Common myeloid progenitor, CD34-positive (primary cell): ENCODE data around the gene SLC22A1.
"Not testable (repeated sequence)": the region's sequence is repeated elsewhere in the genome, so short reads cannot be mapped to it uniquely, and the experiment has no call there.

ENCODE experiments used
- CTCF ChIA-PET: fragments of 350-600 bp; sonication (Branson Sonifier 250); formaldehyde crosslinking; loops from one replicate; lab custom pipeline; 2021; ENCODE audit warnings: antibody characterized with exemption; lab: Charles Lee
- POLR2A ChIA-PET: fragments of 350-600 bp; sonication (Branson Sonifier 250); formaldehyde crosslinking; loops from one replicate; lab custom pipeline; 2021; ENCODE audit warnings: antibody characterized with exemption; lab: Charles Lee
- DNase-seq, 3 donors: peaks; one replicate each; pipeline versions ENCODE4 v3.0.0 to v3.0.0-alpha.2; 2013
- H3K27ac ChIP-seq, 2 experiments: 1 replicate in 1 of 2; 2 replicates in 1 of 2; pipeline ENCODE4 v1.7.0; 2013; ENCODE audit warnings: inconsistent platforms in 2 of 2, low read length in 2 of 2, mild to moderate bottlenecking in 2 of 2, low read depth in 1 of 2, moderate library complexity in 1 of 2; ENCODE audit not compliant: severe bottlenecking in 2 of 2, insufficient read depth in 1 of 2, poor library complexity in 1 of 2
- H3K27me3 ChIP-seq, 5 experiments: replicated peaks in 2 of 5; 1 replicate in 3 of 5; 2 replicates in 2 of 5; pipeline versions ENCODE4 v1.6.1 to v1.7.0; 2013; ENCODE audit warnings: low read length in 4 of 5, mild to moderate bottlenecking in 2 of 5, moderate library complexity in 2 of 5, inconsistent platforms in 1 of 5; ENCODE audit not compliant: insufficient read depth in 5 of 5, control insufficient read depth in 4 of 5
- H3K36me3 ChIP-seq, 4 experiments: 1 replicate in 2 of 4; 2 replicates in 2 of 4; pipeline versions ENCODE4 v1.6.1 to v1.7.0; 2013; ENCODE audit warnings: low read length in 3 of 4, control low read depth in 1 of 4, mild to moderate bottlenecking in 1 of 4; ENCODE audit not compliant: control insufficient read depth in 4 of 4, insufficient read depth in 4 of 4
- H3K4me1 ChIP-seq, 4 experiments: 1 replicate in 3 of 4; 2 replicates in 1 of 4; pipeline versions ENCODE4 v1.6.1 to v1.7.1; 2013; ENCODE audit warnings: low read length in 3 of 4, mild to moderate bottlenecking in 3 of 4, control low read depth in 1 of 4, inconsistent platforms in 1 of 4, moderate library complexity in 1 of 4; ENCODE audit not compliant: control insufficient read depth in 4 of 4, insufficient read depth in 4 of 4; ENCODE audit errors: control extremely low read depth in 1 of 4
- H3K4me3 ChIP-seq, 7 experiments: 1 replicate in 4 of 7; 2 replicates in 3 of 7; pipeline versions ENCODE4 v1.5.1 to v1.7.0; 2013; ENCODE audit warnings: mild to moderate bottlenecking in 7 of 7, low read length in 6 of 7, moderate library complexity in 6 of 7, inconsistent platforms in 2 of 7, low read depth in 2 of 7, control low read depth in 1 of 7; ENCODE audit not compliant: insufficient read depth in 4 of 7, control insufficient read depth in 1 of 7; ENCODE audit errors: extremely low read depth in 1 of 7
- H3K9me3 ChIP-seq, 5 experiments: 1 replicate in 4 of 5; 2 replicates in 1 of 5; pipeline versions ENCODE4 v1.6.1 to v1.7.1; 2013; ENCODE audit warnings: low read length in 4 of 5, mild to moderate bottlenecking in 2 of 5, inconsistent platforms in 1 of 5, low read depth in 1 of 5, moderate library complexity in 1 of 5; ENCODE audit not compliant: control insufficient read depth in 4 of 5, insufficient read depth in 2 of 5; ENCODE audit errors: control extremely low read depth in 1 of 5
- WGBS: methylation state at CpG from one replicate; pipeline ENCODE4 v1.1.5; 2013; ENCODE audit not compliant: insufficient coverage; 5-methylcytosine and 5-hydroxymethylcytosine counted together

SLC22A1 gene

DNA sequence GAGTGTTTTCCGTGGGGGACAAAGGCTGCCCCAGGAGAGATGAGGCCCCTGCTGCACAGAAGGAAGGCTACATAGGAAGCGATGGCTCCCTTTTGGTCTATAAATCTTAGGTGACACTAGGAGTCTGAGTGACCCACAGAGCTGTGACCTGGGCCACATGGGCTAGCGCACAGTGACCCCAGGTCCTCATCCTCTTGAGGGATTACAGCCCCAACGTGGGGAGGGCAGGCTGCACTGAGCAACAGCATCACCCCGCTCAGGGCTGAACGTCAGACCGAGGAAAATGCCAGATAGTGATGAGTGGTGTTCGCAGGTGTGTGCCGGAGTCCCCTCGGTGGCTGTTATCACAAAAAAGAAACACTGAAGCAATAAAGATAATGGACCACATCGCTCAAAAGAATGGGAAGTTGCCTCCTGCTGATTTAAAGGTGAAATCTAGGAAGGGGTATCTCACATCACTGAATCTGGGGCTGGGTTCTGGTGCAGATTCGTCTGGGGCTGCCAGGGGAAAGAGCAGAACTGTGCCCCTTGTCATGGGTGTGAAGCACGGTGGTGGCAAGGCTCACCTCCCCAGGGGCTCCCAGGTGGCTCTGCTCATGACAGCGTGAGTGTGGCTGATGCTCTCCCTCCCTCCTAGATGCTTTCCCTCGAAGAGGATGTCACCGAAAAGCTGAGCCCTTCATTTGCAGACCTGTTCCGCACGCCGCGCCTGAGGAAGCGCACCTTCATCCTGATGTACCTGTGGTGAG, 14.5 kb downstream of the SLC22A1 start:
- CTCF ChIA-PET = interaction anchor here (0.6 to 1.1 kb wide), 2 partner anchors 95 to 324 kb away, joined by 3 read pairs; no protein-coding TSS in a partner anchor
- POLR2A ChIA-PET = no interaction called here
- whole genome bisulfite sequencing = 76% methylated on average over 20 of the region's 21 CpGs

DNA sequence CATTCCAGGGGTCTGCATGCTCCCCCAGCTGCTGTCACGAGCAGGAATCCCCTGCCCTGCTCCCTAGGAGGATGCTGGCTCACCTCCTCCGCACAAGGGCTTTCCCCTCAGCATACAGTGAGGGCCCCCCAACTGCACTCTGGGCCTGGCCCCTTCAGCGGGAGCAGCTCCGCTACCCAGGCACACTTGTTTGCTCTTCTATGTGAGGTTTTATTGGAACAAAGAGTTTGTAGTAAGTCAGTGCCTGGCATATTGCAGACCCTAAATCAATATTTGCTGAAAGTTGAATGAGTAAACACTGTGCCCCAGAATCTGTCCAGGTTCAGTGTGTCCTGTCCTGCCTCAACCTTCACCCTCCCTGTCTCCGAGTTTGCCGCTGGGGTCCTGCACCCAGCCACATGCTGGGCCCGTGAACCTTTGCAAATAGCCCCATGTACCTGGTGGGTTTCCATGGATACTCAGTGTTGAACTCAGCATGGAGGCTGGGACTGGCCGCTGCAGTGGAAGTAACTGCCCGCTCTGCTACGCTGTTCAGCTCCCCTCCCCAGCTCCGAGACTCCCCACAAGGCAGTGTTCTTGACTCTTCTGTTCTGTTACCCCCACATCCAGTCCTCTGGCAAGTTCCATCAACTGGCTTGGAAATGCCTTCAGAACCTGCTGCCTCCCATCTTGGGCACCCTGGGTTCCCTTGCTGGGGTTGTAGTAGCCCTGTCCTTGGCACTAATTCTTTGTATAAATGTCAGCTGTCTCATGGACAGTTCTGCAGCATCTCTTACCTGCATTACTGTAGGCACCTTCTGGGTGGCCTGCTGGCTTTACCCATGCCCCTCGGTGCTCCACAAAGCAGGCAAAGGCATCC, 15.7 kb downstream of the SLC22A1 start:
- ChIA-PET CTCF (interaction anchor here (0.6 to 1.4 kb wide), 6 partner anchors 15 to 447 kb away, joined by 3 to 10 read pairs (median 4); partner anchors contain the start of gene SLC22A1), POLR2A (no interaction called here)
- Histone ChIP-seq H3K27ac (no peak overlapping the region), H3K27me3 (peaks cover 0 to 57% (median 27%) of the 10 kb centered on the region in 5 experiments), H3K36me3 (no peaks in the 10 kb centered on the region), H3K9me3 (no peaks in the 10 kb centered on the region), H3K4me3 (no peak overlapping the region), H3K4me1 (peaks cover 0 to 2% (median 0%) of the 10 kb centered on the region in 4 experiments)
- no peak for DNase-seq
- 50% methylated on average over 12 of the region's 12 CpGs for WGBS

More for the DNA sequence above, 14.5 kb downstream of the SLC22A1 start:
- no peaks in the 10 kb centered on the region for H3K9me3 ChIP-seq
- DNase-seq = no peak
- H3K27ac ChIP-seq = no peak overlapping the region
- peaks cover 0 to 2% (median 0%) of the 10 kb centered on the region in 4 experiments for H3K4me1 ChIP-seq
- H3K4me3 ChIP-seq = no peak overlapping the region
- no peaks in the 10 kb centered on the region for H3K36me3 ChIP-seq
- peaks cover 0 to 64% (median 24%) of the 10 kb centered on the region in 5 experiments for H3K27me3 ChIP-seq

DNA sequence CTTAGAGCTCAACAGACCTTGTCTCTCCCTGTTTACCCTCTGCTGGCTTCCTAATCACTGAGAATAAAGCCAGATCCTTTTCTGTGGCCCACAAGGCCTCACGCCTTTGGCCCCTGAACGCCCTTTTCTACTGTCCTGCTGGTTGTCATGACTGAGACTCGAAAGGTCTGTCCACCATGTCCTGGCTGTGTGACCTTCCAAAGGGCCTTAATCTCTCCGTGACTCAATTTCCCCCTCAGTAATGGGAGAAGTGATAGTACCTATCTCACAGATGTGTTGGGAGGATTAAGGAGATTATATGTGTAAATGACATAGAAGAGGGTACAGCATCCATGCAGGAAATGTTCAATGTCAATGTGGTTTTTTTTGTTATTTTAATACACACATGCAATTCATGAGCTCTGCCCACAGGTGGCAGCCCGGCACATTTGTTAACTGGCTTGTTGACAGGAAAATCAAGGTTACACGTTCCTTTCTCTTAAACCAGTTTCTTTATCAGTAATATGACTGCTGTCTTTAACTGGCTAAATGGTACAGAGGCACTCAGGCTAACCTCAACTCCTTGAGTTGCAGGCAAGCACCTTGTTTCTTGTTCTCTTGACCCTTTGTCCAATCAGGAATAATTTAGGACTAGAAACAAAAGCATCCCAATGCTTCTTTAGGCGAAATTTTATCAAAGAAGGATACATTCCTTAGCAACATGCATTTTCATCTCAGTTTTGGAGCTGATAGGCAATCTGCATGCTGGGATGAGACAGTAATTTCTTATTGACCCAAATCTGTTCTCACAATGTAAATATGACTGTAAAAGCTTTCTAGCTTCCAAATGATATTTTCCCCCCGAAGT, 16.6 kb downstream of the SLC22A1 start:
- Histone ChIP-seq H3K4me3 (no peak overlapping the region), H3K9me3 (no peaks in the 10 kb centered on the region), H3K4me1 (peaks cover 0 to 2% (median 0%) of the 10 kb centered on the region in 4 experiments), H3K27me3 (peaks cover 0 to 49% (median 21%) of the 10 kb centered on the region in 5 experiments), H3K36me3 (no peaks in the 10 kb centered on the region), H3K27ac (no peak overlapping the region)
- peak; percentile 44 to 70 (median 65) for DNase-seq
- ChIA-PET CTCF (interaction anchor here (0.6 to 1.4 kb wide), 6 partner anchors 16 to 448 kb away, joined by 3 to 10 read pairs (median 4); partner anchors contain the start of gene SLC22A1), POLR2A (no interaction called here)
- 59% methylated on average over 7 of the region's 8 CpGs for WGBS

GRCh38 chr6:160138839-160139419, 17.3 kb downstream of the SLC22A1 start:
- no peak for DNase-seq
- POLR2A ChIA-PET = no interaction called here
- CTCF ChIA-PET = interaction anchor here (1.0 to 1.4 kb wide), 4 partner anchors 19 to 318 kb away, joined by 3 to 10 read pairs (median 4); no protein-coding TSS in a partner anchor
- Histone ChIP-seq H3K4me3 (no peak overlapping the region), H3K27ac (no peak overlapping the region), H3K4me1 (no peaks in the 10 kb centered on the region), H3K27me3 (peaks cover 0 to 45% (median 23%) of the 10 kb centered on the region in 5 experiments), H3K36me3 (no peaks in the 10 kb centered on the region), H3K9me3 (no peaks in the 10 kb centered on the region)
- 94% methylated on average over 13 of the region's 13 CpGs for WGBS

DNA sequence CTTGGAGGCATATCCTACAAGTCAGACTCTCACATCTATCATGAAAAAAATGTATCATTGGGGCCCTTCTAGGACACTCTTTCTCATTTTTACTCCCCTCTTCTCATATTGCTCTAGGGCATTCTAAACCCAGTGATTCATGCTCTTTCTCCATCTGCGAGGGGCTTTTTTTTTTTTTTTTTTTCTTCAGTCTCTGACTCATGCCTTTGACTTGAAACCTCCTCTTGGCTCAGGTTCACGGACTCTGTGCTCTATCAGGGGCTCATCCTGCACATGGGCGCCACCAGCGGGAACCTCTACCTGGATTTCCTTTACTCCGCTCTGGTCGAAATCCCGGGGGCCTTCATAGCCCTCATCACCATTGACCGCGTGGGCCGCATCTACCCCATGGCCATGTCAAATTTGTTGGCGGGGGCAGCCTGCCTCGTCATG, 17.8 kb downstream of the SLC22A1 start:
- ChIA-PET POLR2A (no interaction called here), CTCF (interaction anchor here (0.6 kb wide), 1 partner anchor 887 kb away, joined by 3 read pairs; no protein-coding TSS in a partner anchor)
- Histone ChIP-seq H3K4me3 (no peak overlapping the region), H3K36me3 (no peaks in the 10 kb centered on the region), H3K27ac (no peak overlapping the region), H3K27me3 (peaks cover 0 to 41% (median 23%) of the 10 kb centered on the region in 5 experiments), H3K9me3 (no peaks in the 10 kb centered on the region), H3K4me1 (no peaks in the 10 kb centered on the region)
- 97% methylated on average over 10 of the region's 12 CpGs for WGBS
- DNase-seq = no peak

DNA sequence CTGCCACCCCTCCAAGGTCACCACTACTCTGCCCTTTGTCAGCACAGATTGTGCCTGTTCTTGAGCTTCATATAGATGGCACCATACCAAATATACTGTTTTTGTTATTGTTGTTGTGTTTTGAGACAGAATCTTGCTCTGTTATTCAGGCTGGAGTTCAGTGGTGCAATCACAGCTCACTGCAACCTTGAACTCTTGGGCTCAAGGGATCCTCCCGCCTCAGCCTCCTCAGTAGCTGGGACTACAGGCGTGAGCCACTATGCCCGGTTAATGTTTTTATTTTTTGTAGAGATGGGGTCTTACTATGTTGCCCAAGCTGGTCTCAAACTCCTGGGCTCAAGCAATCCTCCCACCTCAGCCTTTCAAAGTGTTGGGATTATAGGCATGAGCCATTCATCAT, 18.9 kb downstream of the SLC22A1 start:
- H3K27ac ChIP-seq, H3K4me1 ChIP-seq, H3K4me3 ChIP-seq, H3K36me3 ChIP-seq, POLR2A ChIA-PET, H3K9me3 ChIP-seq, DNase-seq: not testable (repeated sequence)
- H3K27me3 ChIP-seq = peaks cover 0 to 37% (median 18%) of the 10 kb centered on the region in 5 experiments
- CTCF ChIA-PET = interaction anchor here (1.2 to 1.5 kb wide), 2 partner anchors 16 to 315 kb away, joined by 3 read pairs; no protein-coding TSS in a partner anchor
- WGBS = 100% methylated on average over 1 of the region's 3 CpGs
